Choroid plexus epithelial cell (primary cell): ENCODE results near the gene ELOVL1.

Experiments
- DNase-seq: peaks from one replicate; pipeline ENCODE4 v3.0.0-alpha.2; 2010; ENCODE audit warnings: low read depth
- H3K4me3 ChIP-seq: 2 replicates; pipeline ENCODE4 v1.5.1; 2011; ENCODE audit warnings: low read depth, mild to moderate bottlenecking, control low read depth, low read length, moderate library complexity
- CTCF ChIP-seq: conservative IDR thresholded peaks from 2 replicates; pipeline ENCODE4 v1.5.1; 2011; ENCODE audit warnings: low read depth, mild to moderate bottlenecking, control low read depth, inconsistent platforms, low read length, moderate library complexity

The ELOVL1 gene

GRCh38 chr1:43348809-43349593, 18.8 kb downstream of the ELOVL1 start:
- TF ChIP-seq CTCF, result peak; percentile 8
- H3K4me3 ChIP-seq, result peak overlapping the region; percentile 67
- peak; percentile 67 for DNase-seq

GRCh38 chr1:43348343-43348808, 19.4 kb downstream of the ELOVL1 start:
- H3K4me3 ChIP-seq, result peak overlapping the region; percentile 67
- TF ChIP-seq CTCF, result no peak
- DNase-seq, result no peak

DNA sequence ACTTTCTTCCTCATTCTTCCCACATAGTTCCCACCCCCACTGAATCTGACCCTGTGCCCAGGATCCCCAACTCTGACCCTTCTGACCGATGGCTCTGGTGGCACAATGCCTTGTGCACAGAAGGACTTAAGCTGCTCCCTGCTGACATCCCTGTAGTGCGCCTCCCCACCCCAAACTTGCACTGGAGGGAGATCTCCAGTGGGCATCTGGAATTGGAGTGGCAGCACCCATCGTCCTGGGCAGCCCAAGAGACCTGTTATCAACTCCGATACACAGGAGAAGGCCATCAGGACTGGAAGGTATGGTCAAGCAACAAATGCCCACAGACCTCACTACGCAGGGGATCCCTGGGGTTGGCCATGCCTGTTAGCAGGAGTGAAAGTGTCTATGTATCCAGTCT, 21.2 kb downstream of the ELOVL1 start:
- TF ChIP-seq CTCF, result no peak
- DNase-seq, result no peak
- H3K4me3 ChIP-seq, result no peak overlapping the region

- no peak overlapping the region for H3K4me3 ChIP-seq
- DNase-seq, result no peak
- TF ChIP-seq CTCF, result no peak
Measured at GRCh38 chr1:43345120-43345519, 22.7 kb downstream of the ELOVL1 start.

GRCh38 chr1:43344267-43344850, 23.5 kb downstream of the ELOVL1 start:
- no peak overlapping the region for H3K4me3 ChIP-seq
- DNase-seq, result no peak
- no peak for TF ChIP-seq CTCF

DNA sequence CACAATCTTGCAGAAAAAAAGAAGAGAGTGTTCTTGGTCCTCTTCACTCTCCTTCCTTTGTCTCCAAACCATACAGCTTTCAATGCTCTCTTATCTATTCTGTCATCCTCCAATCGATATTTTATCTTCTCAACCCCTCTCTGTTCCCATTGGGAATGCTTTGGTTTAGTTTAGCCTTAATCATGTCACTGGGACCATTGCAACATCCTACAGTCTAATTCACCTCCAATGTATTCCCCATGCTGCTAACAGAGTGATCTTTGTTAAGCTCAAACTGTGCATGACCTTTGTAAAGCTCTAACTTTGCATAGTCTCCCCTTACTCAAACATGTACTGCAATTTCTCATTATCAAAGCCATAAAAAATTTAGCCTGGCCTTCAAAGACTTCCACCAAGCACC, 27.3 kb downstream of the ELOVL1 start:
- TF ChIP-seq CTCF, result no peak
- no peak for DNase-seq
- H3K4me3 ChIP-seq, result no peak overlapping the region
